T-cell (primary cell): Measurements from ENCODE around the gene MBNL2. TPM values are rescaled to one million over a fixed set of nuclear protein-coding genes. Genes with fewer than 3 reads are reported as not detected.

Experiments
- ATAC-seq, 4 experiments: fragments of 200-7000 bp in 3 of 4; fragments of 150-1000 bp in 1 of 4; cut with Tn5 transposase; replicated peaks in 1 of 4; 1 replicate in 3 of 4; 2 replicates in 1 of 4; pipeline ENCODE4 v1.10.0; 2021; ENCODE audit warnings: moderate library complexity in 3 of 4, mild to moderate bottlenecking in 2 of 4, moderate number of reproducible peaks in 1 of 4
- CTCF ChIA-PET, 2 donors: fragments of 300-600 bp; sonication (Branson Sonifier 250); formaldehyde crosslinking; loops; one replicate each; lab custom pipeline; 2022; ENCODE audit warnings: antibody characterized with exemption in 2 of 2; lab: Charles Lee
- POLR2A ChIA-PET, 2 donors: fragments of 300-600 bp; sonication (Branson Sonifier 250); formaldehyde crosslinking; loops; one replicate each; lab custom pipeline; 2022; ENCODE audit warnings: antibody characterized with exemption in 2 of 2; lab: Charles Lee
- DNase-seq, 35 experiments: peaks; one replicate each; pipeline versions ENCODE4 v3.0.0 to v3.0.0-alpha.2; 2013 to 2023
- H3K27ac ChIP-seq: one replicate; pipeline ENCODE4 v1.5.1; 2013; ENCODE audit warnings: low read length
- H3K27me3 ChIP-seq, 2 experiments: replicated peaks in 1 of 2; 1 replicate in 1 of 2; 2 replicates in 1 of 2; pipeline versions ENCODE4 v1.6.1 to v1.7.0; 2013; ENCODE audit warnings: low read length in 1 of 2, mixed read lengths in 1 of 2; ENCODE audit not compliant: control insufficient read depth in 2 of 2, insufficient read depth in 2 of 2; ENCODE audit errors: extremely low read depth in 1 of 2
- H3K36me3 ChIP-seq, 2 donors: 1 replicate in 1 of 2; 2 replicates in 1 of 2; pipeline versions ENCODE4 v1.6.1 to v1.7.0; 2013; ENCODE audit warnings: low read length in 1 of 2; ENCODE audit not compliant: control insufficient read depth in 2 of 2, insufficient read depth in 1 of 2; ENCODE audit errors: extremely low read depth in 1 of 2
- H3K4me1 ChIP-seq, 2 experiments: 1 replicate in 1 of 2; 2 replicates in 1 of 2; pipeline versions ENCODE4 v1.6.1 to v1.7.0; 2013; ENCODE audit warnings: low read length in 2 of 2, mixed read lengths in 1 of 2; ENCODE audit not compliant: insufficient read depth in 2 of 2, control insufficient read depth in 1 of 2; ENCODE audit errors: extremely low read depth in 1 of 2
- H3K4me3 ChIP-seq, 2 donors: 1 replicate in 1 of 2; 2 replicates in 1 of 2; pipeline versions ENCODE4 v1.5.1 to v1.7.0; 2013; ENCODE audit warnings: mild to moderate bottlenecking in 2 of 2, low read length in 1 of 2, moderate library complexity in 1 of 2; ENCODE audit not compliant: control insufficient read depth in 1 of 2; ENCODE audit errors: extremely low read depth in 1 of 2
- H3K9me3 ChIP-seq: 2 replicates; pipeline ENCODE4 v1.7.0; 2013
- H3K27ac Mint-ChIP-seq, 2 donors: one replicate each; pipeline ENCODE4 v1.8.0; 2020 to 2021; ENCODE audit warnings: mild to moderate bottlenecking in 2 of 2, mixed read lengths in 2 of 2
- H3K27me3 Mint-ChIP-seq, 2 donors: one replicate each; pipeline ENCODE4 v1.8.0; 2021 to 2022; ENCODE audit warnings: mixed read lengths in 2 of 2
- H3K36me3 Mint-ChIP-seq: one replicate; pipeline ENCODE4 v1.8.0; 2021; ENCODE audit warnings: mixed read lengths
- H3K4me1 Mint-ChIP-seq, 3 donors: one replicate each; pipeline ENCODE4 v1.8.0; 2020 to 2022; ENCODE audit warnings: mixed read lengths in 3 of 3, mild to moderate bottlenecking in 1 of 3
- H3K4me3 Mint-ChIP-seq, 3 donors: one replicate each; pipeline ENCODE4 v1.8.0; 2020 to 2022; ENCODE audit warnings: mild to moderate bottlenecking in 3 of 3, mixed read lengths in 3 of 3, moderate library complexity in 3 of 3
- H3K9me3 Mint-ChIP-seq, 3 donors: one replicate each; pipeline ENCODE4 v1.8.0; 2020 to 2022; ENCODE audit warnings: mixed read lengths in 3 of 3
- WGBS: methylation state at CpG from one replicate; pipeline ENCODE4 v1.1.5; 2013; ENCODE audit warnings: missing lambda C conversion rate; ENCODE audit not compliant: insufficient coverage; 5-methylcytosine and 5-hydroxymethylcytosine counted together
- total RNA-seq, 35 experiments: library from RNA in 6 of 35; stranded (reverse) in 6 of 35; fragments of 120-200 nt in 1 of 35; gene quantifications; one replicate each; pipeline versions ENCODE4 v1.2.1 to v1.2.4 and lab custom pipeline; 2013 to 2026

The MBNL2 gene
- total RNA-seq, 5 donors from 2014 or later (not counting 1 experiment from before 2014, with no cell fraction given) = 21.0 to 33.7 (median 28.5) TPM

DNA sequence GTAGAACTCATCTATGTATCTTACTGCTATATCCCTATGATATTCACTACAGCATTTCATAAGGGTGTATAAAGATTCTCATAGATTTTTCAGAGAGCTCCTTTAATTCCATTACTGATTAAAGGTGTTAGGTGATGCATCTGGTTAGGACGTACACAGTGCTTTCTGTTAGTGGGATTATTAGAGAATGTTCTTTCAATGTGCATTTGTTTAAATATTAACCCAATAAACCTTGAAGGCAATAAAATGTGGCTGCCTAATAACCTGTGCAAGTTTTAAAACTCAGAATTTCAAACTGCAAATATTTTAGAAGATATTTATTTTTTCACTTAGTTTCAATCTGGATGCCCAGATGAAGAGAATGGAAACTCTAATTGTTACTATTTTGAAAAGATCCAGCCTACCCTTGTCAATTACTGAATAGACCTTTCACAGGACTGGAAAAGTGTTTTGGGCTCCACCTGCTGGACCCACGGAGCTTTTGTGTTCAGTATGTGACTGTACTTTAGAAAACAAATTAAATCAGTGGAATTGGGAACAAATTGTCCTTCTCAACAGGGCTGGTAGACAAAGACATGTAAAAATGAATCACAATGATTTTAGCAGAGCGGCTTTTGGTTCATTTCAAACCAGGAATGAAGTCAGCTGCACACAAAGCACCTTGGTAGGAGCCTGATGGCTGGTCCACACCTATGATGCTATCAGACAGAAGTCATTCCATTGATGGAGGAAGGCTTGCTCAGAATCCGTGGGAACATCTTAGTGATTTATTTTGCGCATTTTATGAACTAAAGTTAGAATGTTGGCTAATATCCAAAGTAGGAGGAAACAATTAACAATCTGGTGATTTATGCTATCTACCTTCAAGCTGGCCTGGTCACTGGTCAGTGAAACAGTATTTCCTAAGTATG lies 122.4 kb downstream of the MBNL2 start:
- H3K4me3 Mint-ChIP-seq = no peak overlapping the region
- H3K27ac Mint-ChIP-seq = no peak overlapping the region
- POLR2A ChIA-PET = no interaction called here
- Histone ChIP-seq H3K4me3 (no peak overlapping the region), H3K36me3 (peaks cover 0 to 34% of the 10 kb centered on the region in 2 donors), H3K27ac (no peak overlapping the region), H3K9me3 (no peaks in the 10 kb centered on the region), H3K27me3 (no peaks in the 10 kb centered on the region), H3K4me1 (peaks cover 0 to 5% of the 10 kb centered on the region in 2 experiments)
- H3K36me3 Mint-ChIP-seq = peaks cover 37% of the 10 kb centered on the region
- no peaks in the 10 kb centered on the region for H3K27me3 Mint-ChIP-seq
- peak in 2 of 4 experiments; percentile 45 to 62 for ATAC-seq
- peaks cover 0 to 7% (median 2%) of the 10 kb centered on the region in 3 donors for H3K4me1 Mint-ChIP-seq
- WGBS = 100% methylated on average over 1 of the region's 5 CpGs
- no peaks in the 10 kb centered on the region for H3K9me3 Mint-ChIP-seq
- CTCF ChIA-PET = interaction anchor here (0.6 to 2.2 kb wide), 5 partner anchors 10 to 235 kb away, joined by 3 to 17 read pairs (median 4); no protein-coding TSS in a partner anchor
- DNase-seq = peak in 30 of 35 experiments; percentile 7 to 62 (median 32)

GRCh38 chr13:97346097-97346496 lies 124.0 kb downstream of the MBNL2 start:
- peaks cover 53% of the 10 kb centered on the region for H3K36me3 Mint-ChIP-seq

DNA sequence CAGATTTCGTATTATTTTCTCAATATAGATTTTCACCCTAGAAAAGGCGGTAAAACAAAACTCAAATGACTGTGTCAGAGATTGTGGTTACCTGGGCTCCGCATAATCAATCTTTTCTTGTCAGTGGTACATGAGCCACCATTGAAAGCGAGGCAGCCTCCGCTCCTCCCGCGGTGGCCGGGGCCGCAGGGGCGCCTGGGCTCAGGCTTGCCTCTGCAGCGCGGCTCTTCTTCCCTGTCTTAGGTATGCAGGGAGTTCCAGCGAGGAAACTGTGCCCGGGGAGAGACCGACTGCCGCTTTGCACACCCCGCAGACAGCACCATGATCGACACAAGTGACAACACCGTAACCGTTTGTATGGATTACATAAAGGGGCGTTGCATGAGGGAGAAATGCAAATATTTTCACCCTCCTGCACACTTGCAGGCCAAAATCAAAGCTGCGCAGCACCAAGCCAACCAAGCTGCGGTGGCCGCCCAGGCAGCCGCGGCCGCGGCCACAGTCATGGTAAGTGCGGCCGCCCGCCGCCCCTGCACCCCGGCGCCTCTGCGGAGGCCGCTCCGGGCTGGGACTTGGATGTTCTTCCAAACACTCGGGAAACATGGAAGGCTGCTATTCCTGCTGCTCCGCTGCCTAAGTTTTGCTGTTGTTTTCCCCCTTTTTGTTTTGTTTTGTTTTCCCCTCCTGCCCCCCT lies 124.6 kb downstream of the MBNL2 start:
- CTCF ChIA-PET = no interaction called here
- no peaks in the 10 kb centered on the region for H3K27me3 Mint-ChIP-seq
- no peaks in the 10 kb centered on the region for H3K9me3 Mint-ChIP-seq

More at GRCh38 chr13:97346097-97346496, 124.0 kb downstream of the MBNL2 start:
- no peaks in the 10 kb centered on the region for H3K4me1 Mint-ChIP-seq
- H3K36me3 ChIP-seq = peaks cover 0 to 48% of the 10 kb centered on the region in 2 donors
- no peak overlapping the region for H3K4me3 Mint-ChIP-seq
- no peak for ATAC-seq
- no peaks in the 10 kb centered on the region for H3K27me3 ChIP-seq
- no peaks in the 10 kb centered on the region for H3K27me3 Mint-ChIP-seq
- H3K4me1 ChIP-seq = no peaks in the 10 kb centered on the region
- CTCF ChIA-PET = no interaction called here
- no peak for DNase-seq
- 100% methylated on average over 2 of the region's 2 CpGs for WGBS
- POLR2A ChIA-PET = no interaction called here
- H3K4me3 ChIP-seq = no peak overlapping the region
- no peaks in the 10 kb centered on the region for H3K9me3 Mint-ChIP-seq
- H3K27ac Mint-ChIP-seq = no peak overlapping the region
- H3K9me3 ChIP-seq = no peaks in the 10 kb centered on the region
- no peak overlapping the region for H3K27ac ChIP-seq

GRCh38 chr13:97347255-97347932 lies 125.3 kb downstream of the MBNL2 start:
- WGBS = 100% methylated on average over 4 of the region's 9 CpGs
- POLR2A ChIA-PET = no interaction called here
- H3K4me3 Mint-ChIP-seq = no peak overlapping the region
- DNase-seq (no peak), ATAC-seq (no peak)
- H3K9me3 ChIP-seq = no peaks in the 10 kb centered on the region
- no peaks in the 10 kb centered on the region for H3K9me3 Mint-ChIP-seq
- H3K4me1 ChIP-seq = no peaks in the 10 kb centered on the region
- CTCF ChIA-PET = interaction anchor here in 1 of 2 donors (0.6 to 1.2 kb wide), 3 partner anchors 14 to 238 kb away, joined by 4 to 9 read pairs (median 8); no protein-coding TSS in a partner anchor
- no peaks in the 10 kb centered on the region for H3K27me3 Mint-ChIP-seq
- peaks cover 0 to 57% of the 10 kb centered on the region in 2 donors for H3K36me3 ChIP-seq
- no peak overlapping the region for H3K4me3 ChIP-seq
- no peaks in the 10 kb centered on the region for H3K27me3 ChIP-seq
- no peak overlapping the region for H3K27ac ChIP-seq
- H3K27ac Mint-ChIP-seq = no peak overlapping the region
- H3K4me1 Mint-ChIP-seq = no peaks in the 10 kb centered on the region
- peaks cover 60% of the 10 kb centered on the region for H3K36me3 Mint-ChIP-seq

More for the DNA sequence above, 124.6 kb downstream of the MBNL2 start:
- H3K4me3 ChIP-seq = no peak overlapping the region
- H3K36me3 ChIP-seq = peaks cover 0 to 53% of the 10 kb centered on the region in 2 donors
- Mint-ChIP-seq H3K4me1 (no peaks in the 10 kb centered on the region), H3K27ac (no peak overlapping the region), H3K36me3 (peaks cover 56% of the 10 kb centered on the region), H3K4me3 (no peak overlapping the region)
- H3K27ac ChIP-seq = no peak overlapping the region
- ATAC-seq (no peak), DNase-seq (no peak)
- H3K4me1 ChIP-seq = no peaks in the 10 kb centered on the region
- POLR2A ChIA-PET = no interaction called here
- H3K27me3 ChIP-seq = no peaks in the 10 kb centered on the region
- H3K9me3 ChIP-seq = no peaks in the 10 kb centered on the region
- WGBS = 98% methylated on average over 23 of the region's 39 CpGs

DNA sequence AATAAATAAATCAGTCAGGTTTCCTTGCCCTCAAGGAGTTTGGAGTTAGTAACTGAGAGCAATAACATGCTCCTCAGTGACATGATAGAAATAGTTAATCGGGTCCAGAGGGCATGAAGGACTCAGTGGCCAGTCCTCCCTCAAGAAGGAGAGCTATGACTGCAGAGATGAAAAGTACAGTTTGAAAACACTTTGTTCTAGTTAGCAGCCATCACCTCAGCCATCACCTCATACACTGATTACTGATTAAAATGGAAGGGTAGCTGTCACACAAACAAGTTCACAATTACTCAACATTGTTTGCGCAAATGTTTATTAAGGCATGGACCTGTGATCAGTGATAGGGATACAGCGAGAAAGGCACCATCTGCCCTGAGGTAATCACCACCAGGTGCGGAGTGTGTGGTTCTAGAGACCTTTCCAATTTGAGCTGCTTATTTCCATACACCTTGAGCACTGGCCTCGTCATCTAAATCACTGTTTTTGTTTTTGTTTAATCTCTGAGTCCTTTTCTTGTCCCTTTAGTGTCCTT lies 126.5 kb downstream of the MBNL2 start:
- WGBS = no CpG with 5 or more reads among the region's 5 CpGs
- Mint-ChIP-seq H3K36me3 (peaks cover 51% of the 10 kb centered on the region), H3K27ac (no peak overlapping the region), H3K4me3 (no peak overlapping the region), H3K4me1 (no peaks in the 10 kb centered on the region), H3K9me3 (no peaks in the 10 kb centered on the region), H3K27me3 (no peaks in the 10 kb centered on the region)
- Histone ChIP-seq H3K36me3 (peaks cover 0 to 50% of the 10 kb centered on the region in 2 donors), H3K27ac (no peak overlapping the region), H3K4me1 (no peaks in the 10 kb centered on the region), H3K27me3 (no peaks in the 10 kb centered on the region), H3K4me3 (no peak overlapping the region), H3K9me3 (no peaks in the 10 kb centered on the region)
- DNase-seq (no peak), ATAC-seq (no peak)
- POLR2A ChIA-PET = no interaction called here
- CTCF ChIA-PET = interaction anchor here (1.0 to 1.8 kb wide), 5 partner anchors 10 to 240 kb away, joined by 3 to 8 read pairs (median 4); no protein-coding TSS in a partner anchor
